Measurements from ENCODE around the gene TSPAN5. TPM values are rescaled to one million over a fixed set of nuclear protein-coding genes. Genes with fewer than 3 reads are reported as not detected.
"Not testable (repeated sequence)": the region's sequence is repeated elsewhere in the genome, so short reads cannot be mapped to it uniquely, and the experiment has no call there.

TSPAN5 gene
- polyA plus RNA-seq, 1 experiment: 190 TPM

- ChIA-PET CTCF (interaction anchor here (0.6 to 2.6 kb wide), 68 partner anchors 8 to 994 kb away, joined by 3 to 30 read pairs (median 4); partner anchors contain the start of genes RAP1GDS1, STPG2 and TSPAN5), POLR2A (interaction anchor here (1.0 to 1.1 kb wide), 4 partner anchors 99 to 206 kb away, joined by 3 to 5 read pairs (median 4); partner anchors contain the start of genes RAP1GDS1 and TSPAN5)
- Histone ChIP-seq H3K27me3 (ENCODE audit: control insufficient read depth, insufficient read depth, low read length) (no peaks in the 10 kb centered on the region), H3K4me3 (ENCODE audit: low read depth, low read length) (peak overlapping the region; percentile 45), H3K9me3 (ENCODE audit: control insufficient read depth, insufficient read depth, low read length) (0 out of 2 replicates have a peak, but pooled peaks cover 3% of the 10 kb centered on the region), H3K27ac (ENCODE audit: low read depth, low read length) (peak overlapping the region; percentile 75)
- TF ChIP-seq CTCF (IDR thresholded peaks at IDR 0.05; ENCODE audit: low read depth, low read length): peak; percentile 88
- peak; percentile 88 for DNase-seq (ENCODE audit: low read depth, low spot score)
Measured at GRCh38 chr4:98467627-98468072, 190.8 kb downstream of the TSPAN5 start.

- CTCF ChIA-PET: interaction anchor here (0.6 to 2.6 kb wide), 50 partner anchors 8 to 944 kb away, joined by 3 to 30 read pairs (median 5); partner anchors contain the start of genes RAP1GDS1, STPG2 and TSPAN5
- DNase-seq (ENCODE audit: low read depth, low spot score): no peak
- H3K27me3 ChIP-seq (ENCODE audit: control insufficient read depth, insufficient read depth, low read length): no peaks in the 10 kb centered on the region
- TF ChIP-seq CTCF (IDR thresholded peaks at IDR 0.05; ENCODE audit: low read depth, low read length): no peak
- H3K27ac ChIP-seq (ENCODE audit: low read depth, low read length): no peak overlapping the region
- POLR2A ChIA-PET: interaction anchor here (1.0 to 1.1 kb wide), 3 partner anchors 100 to 206 kb away, joined by 3 to 5 read pairs (median 4); partner anchors contain the start of genes RAP1GDS1 and TSPAN5
- H3K9me3 ChIP-seq (ENCODE audit: control insufficient read depth, insufficient read depth, low read length): no peaks in the 10 kb centered on the region
- H3K4me3 ChIP-seq (ENCODE audit: low read depth, low read length): no peak overlapping the region
Measured at GRCh38 chr4:98466868-98467599, 191.4 kb downstream of the TSPAN5 start.

- Histone ChIP-seq H3K27me3 (ENCODE audit: control insufficient read depth, insufficient read depth, low read length) (no peaks in the 10 kb centered on the region), H3K27ac (ENCODE audit: low read depth, low read length) (no peak overlapping the region), H3K9me3 (ENCODE audit: control insufficient read depth, insufficient read depth, low read length) (no peaks in the 10 kb centered on the region), H3K4me3 (ENCODE audit: low read depth, low read length) (no peak overlapping the region)
- no peak for TF ChIP-seq CTCF (IDR thresholded peaks at IDR 0.05; ENCODE audit: low read depth, low read length)
- no peak for DNase-seq (ENCODE audit: low read depth, low spot score)
- CTCF ChIA-PET: no interaction called here
- POLR2A ChIA-PET: no interaction called here
Measured at GRCh38 chr4:98462487-98462886, 195.9 kb downstream of the TSPAN5 start.

GRCh38 chr4:98461121-98461865, 197.1 kb downstream of the TSPAN5 start:
- POLR2A ChIA-PET; DNase-seq (ENCODE audit: low read depth, low spot score); H3K27me3 ChIP-seq (ENCODE audit: control insufficient read depth, insufficient read depth, low read length); H3K9me3 ChIP-seq (ENCODE audit: control insufficient read depth, insufficient read depth, low read length); H3K4me3 ChIP-seq (ENCODE audit: low read depth, low read length); H3K27ac ChIP-seq (ENCODE audit: low read depth, low read length): not testable (repeated sequence)
- CTCF ChIA-PET: interaction anchor here (0.7 kb wide), 1 partner anchor 28 kb away, joined by 3 read pairs; no protein-coding TSS in a partner anchor

- CTCF ChIA-PET: interaction anchor here (0.9 kb wide), 1 partner anchor 10 kb away, joined by 4 read pairs; no protein-coding TSS in a partner anchor
- POLR2A ChIA-PET; H3K4me3 ChIP-seq (ENCODE audit: low read depth, low read length); H3K9me3 ChIP-seq (ENCODE audit: control insufficient read depth, insufficient read depth, low read length); H3K27ac ChIP-seq (ENCODE audit: low read depth, low read length); DNase-seq (ENCODE audit: low read depth, low spot score); H3K27me3 ChIP-seq (ENCODE audit: control insufficient read depth, insufficient read depth, low read length): not testable (repeated sequence)
Measured at GRCh38 chr4:98457422-98457821, 201.0 kb downstream of the TSPAN5 start.

All from AG04450 (cell line).